CD4-positive, CD25-positive, alpha-beta regulatory T cell (primary cell): ENCODE measurements around the gene ARV1. TPM values are rescaled to one million over a fixed set of nuclear protein-coding genes. Genes with fewer than 3 reads are reported as not detected.
"Not testable (repeated sequence)": the region's sequence is repeated elsewhere in the genome, so short reads cannot be mapped to it uniquely, and the experiment has no call there.

ENCODE experiments used
- ATAC-seq, 2 donors: fragments of 150-1000 bp; cut with Tn5 transposase; one replicate each; pipeline ENCODE4 v1.10.0; 2021; ENCODE audit warnings: low read depth in 2 of 2, moderate number of reproducible peaks in 2 of 2, moderate library complexity in 1 of 2
- DNase-seq, 3 donors: peaks; one replicate each; pipeline versions ENCODE4 v3.0.0 to v3.0.0-alpha.2; 2012 to 2022; ENCODE audit warnings: mixed read lengths in 1 of 3
- H3K27ac ChIP-seq: one replicate; pipeline ENCODE4 v1.7.0; 2013; ENCODE audit warnings: mild to moderate bottlenecking, low read length; ENCODE audit not compliant: insufficient read depth, poor library complexity, severe bottlenecking
- H3K27me3 ChIP-seq: one replicate; pipeline ENCODE4 v1.7.0; 2013; ENCODE audit warnings: low read length; ENCODE audit not compliant: control insufficient read depth, insufficient read depth
- H3K36me3 ChIP-seq: one replicate; pipeline ENCODE4 v1.7.0; 2013; ENCODE audit warnings: mild to moderate bottlenecking, low read length, moderate library complexity; ENCODE audit not compliant: control insufficient read depth, insufficient read depth
- H3K4me1 ChIP-seq: 2 replicates; pipeline ENCODE4 v1.7.0; 2013; ENCODE audit warnings: mild to moderate bottlenecking, low read length; ENCODE audit not compliant: insufficient read depth, control insufficient read depth, poor library complexity, severe bottlenecking
- H3K4me3 ChIP-seq: one replicate; pipeline ENCODE4 v1.7.0; 2013; ENCODE audit warnings: low read depth, mild to moderate bottlenecking, low read length, moderate library complexity
- H3K9me3 ChIP-seq, 2 experiments: 1 replicate in 1 of 2; 2 replicates in 1 of 2; pipeline ENCODE4 v1.7.0; 2013; ENCODE audit warnings: low read length in 2 of 2, mild to moderate bottlenecking in 1 of 2, moderate library complexity in 1 of 2; ENCODE audit not compliant: control insufficient read depth in 2 of 2
- H3K27ac Mint-ChIP-seq, 3 donors: one replicate each; pipeline ENCODE4 v1.8.0; 2020 to 2022; ENCODE audit warnings: mild to moderate bottlenecking in 3 of 3, mixed read lengths in 3 of 3, moderate library complexity in 2 of 3
- H3K27me3 Mint-ChIP-seq: one replicate; pipeline ENCODE4 v1.8.0; 2022; ENCODE audit warnings: mild to moderate bottlenecking, mixed read lengths
- H3K36me3 Mint-ChIP-seq: one replicate; pipeline ENCODE4 v1.8.0; 2020; ENCODE audit warnings: mixed read lengths
- H3K4me1 Mint-ChIP-seq, 4 donors: one replicate each; pipeline ENCODE4 v1.8.0; 2020 to 2022; ENCODE audit warnings: mixed read lengths in 4 of 4, mild to moderate bottlenecking in 1 of 4
- H3K4me3 Mint-ChIP-seq, 4 donors: one replicate each; pipeline ENCODE4 v1.8.0; 2020 to 2022; ENCODE audit warnings: mild to moderate bottlenecking in 4 of 4, mixed read lengths in 4 of 4, moderate library complexity in 3 of 4
- H3K9me3 Mint-ChIP-seq, 7 donors: one replicate each; pipeline ENCODE4 v1.8.0; 2020 to 2022; ENCODE audit warnings: mixed read lengths in 7 of 7, mild to moderate bottlenecking in 3 of 7, moderate library complexity in 2 of 7
- polyA plus RNA-seq, 4 donors: library from polyadenylated mRNA; unstranded; fragments of 300-500 nt; fragmentation: Illumina TruSeq; gene quantifications; one replicate each; pipeline ENCODE4 v1.2.3, GENCODE V29; 2021
- total RNA-seq: library from RNA; stranded (reverse); gene quantifications from one replicate; pipeline ENCODE4 v1.2.3, GENCODE V29; 2022

The ARV1 gene
- total and polyA plus RNA-seq, 5 donors from 2014 or later: 6.8 to 41.6 (median 34.7) TPM

DNA sequence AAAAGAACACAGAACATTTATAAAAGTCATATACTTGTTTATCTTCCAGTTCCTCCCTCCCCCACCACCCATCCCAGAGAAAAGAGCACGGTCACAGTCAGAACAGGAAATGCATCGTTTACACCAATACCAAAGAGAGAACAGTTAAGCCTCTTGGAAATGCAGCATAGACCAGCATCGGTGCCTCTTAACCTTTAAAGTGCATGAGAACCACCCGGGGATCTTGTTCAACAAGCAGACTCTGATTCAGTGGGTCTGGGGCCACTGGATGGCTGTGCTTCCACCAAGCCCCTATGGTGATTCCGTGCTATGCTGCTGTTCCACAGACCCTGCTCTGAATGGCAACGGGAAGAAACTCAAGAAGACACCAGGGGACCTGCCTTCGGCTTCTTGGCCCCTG lies 41.9 kb downstream of the ARV1 start:
- no peak for ATAC-seq
- H3K4me3 Mint-ChIP-seq: peak overlapping the region in 1 of 4 donors; percentile 4

DNA sequence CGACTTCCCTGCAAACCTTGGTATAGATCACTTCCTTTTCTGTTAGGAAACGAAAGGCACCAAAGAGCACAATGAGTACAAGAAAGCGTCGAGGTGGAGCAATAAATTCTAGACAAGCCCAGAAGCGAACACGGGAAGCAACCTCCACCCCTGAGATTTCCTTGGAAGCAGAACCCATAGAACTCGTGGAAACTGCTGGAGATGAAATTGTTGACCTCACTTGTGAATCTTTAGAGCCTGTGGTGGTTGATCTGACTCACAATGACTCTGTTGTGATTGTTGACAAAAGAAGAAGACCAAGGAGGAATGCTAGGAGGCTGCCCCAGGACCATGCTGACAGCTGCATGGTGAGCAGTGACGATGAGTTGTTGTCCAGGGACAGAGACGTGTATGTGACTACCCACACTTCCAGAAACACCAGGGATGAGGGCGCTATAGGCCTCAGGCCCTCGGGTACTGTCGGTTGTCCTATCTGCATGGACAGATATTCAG lies 42.7 kb downstream of the ARV1 start:
- Mint-ChIP-seq H3K27ac (no peak overlapping the region), H3K27me3 (no peaks in the 10 kb centered on the region)

More for the DNA sequence above, 41.9 kb downstream of the ARV1 start:
- Histone ChIP-seq H3K4me1 (peaks cover 4% of the 10 kb centered on the region), H3K4me3 (no peak overlapping the region), H3K27me3 (no peaks in the 10 kb centered on the region), H3K9me3 (no peaks in the 10 kb centered on the region), H3K36me3 (no peaks in the 10 kb centered on the region), H3K27ac (no peak overlapping the region)
- peaks cover 0 to 10% (median 3%) of the 10 kb centered on the region in 4 donors for H3K4me1 Mint-ChIP-seq
- no peaks in the 10 kb centered on the region for H3K9me3 Mint-ChIP-seq
- peak overlapping the region in 2 of 3 donors; percentile 56 to 57 for H3K27ac Mint-ChIP-seq
- peaks cover 7% of the 10 kb centered on the region for H3K36me3 Mint-ChIP-seq
- peak in 1 of 3 donors; percentile 7 for DNase-seq
- H3K27me3 Mint-ChIP-seq: no peaks in the 10 kb centered on the region

DNA sequence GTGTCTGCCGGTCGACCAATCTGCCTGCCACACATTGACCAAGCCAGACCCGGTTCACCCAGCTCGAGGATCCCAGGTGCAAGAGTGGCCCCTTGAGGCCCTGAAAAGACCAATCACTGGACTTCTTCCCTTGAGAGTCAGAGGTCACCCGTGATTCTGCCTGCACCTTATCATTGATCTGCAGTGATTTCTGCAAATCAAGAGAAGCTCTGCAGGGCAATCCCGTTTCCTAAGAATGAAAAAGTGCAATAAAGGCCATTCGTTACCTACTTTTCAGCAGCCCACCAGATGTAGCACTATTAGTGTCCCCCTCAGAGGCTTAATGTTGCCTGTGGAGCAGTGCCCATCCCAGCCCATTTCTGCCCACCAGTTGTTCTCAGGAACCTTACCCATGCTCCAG lies 43.6 kb downstream of the ARV1 start:
- peaks cover 13% of the 10 kb centered on the region for H3K36me3 Mint-ChIP-seq
- ATAC-seq, H3K36me3 ChIP-seq, H3K27me3 Mint-ChIP-seq, H3K4me1 ChIP-seq, DNase-seq, H3K4me3 Mint-ChIP-seq, H3K9me3 Mint-ChIP-seq, H3K27ac Mint-ChIP-seq, H3K27ac ChIP-seq, H3K9me3 ChIP-seq, H3K4me1 Mint-ChIP-seq, H3K27me3 ChIP-seq, H3K4me3 ChIP-seq: not testable (repeated sequence)

More for the DNA sequence above, 42.7 kb downstream of the ARV1 start:
- H3K4me3 Mint-ChIP-seq: no peak overlapping the region
- peaks cover 13% of the 10 kb centered on the region for H3K36me3 Mint-ChIP-seq
- Histone ChIP-seq H3K9me3 (no peaks in the 10 kb centered on the region), H3K27me3 (no peaks in the 10 kb centered on the region), H3K4me1 (peaks cover 4% of the 10 kb centered on the region), H3K27ac (no peak overlapping the region), H3K36me3 (no peaks in the 10 kb centered on the region), H3K4me3 (no peak overlapping the region)
- DNase-seq (no peak), ATAC-seq (no peak)
- peaks cover 0 to 10% (median 3%) of the 10 kb centered on the region in 4 donors for H3K4me1 Mint-ChIP-seq
- no peaks in the 10 kb centered on the region for H3K9me3 Mint-ChIP-seq

DNA sequence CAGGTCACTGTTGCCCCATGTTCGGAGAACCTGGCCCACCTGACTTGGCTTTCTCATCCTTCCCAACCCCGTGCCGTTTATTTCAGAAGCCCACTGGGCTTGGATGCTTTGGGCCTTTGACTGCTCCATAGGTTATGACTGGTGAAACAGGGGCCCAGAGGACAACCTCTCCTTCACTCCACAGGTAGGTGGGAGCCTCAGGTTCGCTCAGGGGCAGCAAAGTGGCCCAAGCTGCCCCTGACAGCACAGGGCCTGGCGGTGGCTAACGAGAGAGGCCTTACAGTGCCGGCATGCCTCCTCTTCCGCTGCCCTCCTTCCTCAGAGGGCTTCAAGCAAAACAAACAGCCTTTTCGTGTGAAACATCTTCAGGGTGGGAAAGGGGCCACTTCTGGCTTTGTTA lies 44.3 kb downstream of the ARV1 start:
- H3K27me3 ChIP-seq: no peaks in the 10 kb centered on the region
- H3K27ac ChIP-seq: no peak overlapping the region
- no peaks in the 10 kb centered on the region for H3K9me3 Mint-ChIP-seq
- peaks cover 4% of the 10 kb centered on the region for H3K4me1 ChIP-seq
- peak overlapping the region in 1 of 3 donors; percentile 31 for H3K27ac Mint-ChIP-seq
- H3K27me3 Mint-ChIP-seq: no peaks in the 10 kb centered on the region
- no peaks in the 10 kb centered on the region for H3K9me3 ChIP-seq
- peaks cover 10% of the 10 kb centered on the region for H3K36me3 Mint-ChIP-seq
- H3K36me3 ChIP-seq: no peaks in the 10 kb centered on the region
- H3K4me1 Mint-ChIP-seq: peaks cover 0 to 12% (median 4%) of the 10 kb centered on the region in 4 donors
- DNase-seq (no peak), ATAC-seq (no peak)
- no peak overlapping the region for H3K4me3 Mint-ChIP-seq
- no peak overlapping the region for H3K4me3 ChIP-seq

DNA sequence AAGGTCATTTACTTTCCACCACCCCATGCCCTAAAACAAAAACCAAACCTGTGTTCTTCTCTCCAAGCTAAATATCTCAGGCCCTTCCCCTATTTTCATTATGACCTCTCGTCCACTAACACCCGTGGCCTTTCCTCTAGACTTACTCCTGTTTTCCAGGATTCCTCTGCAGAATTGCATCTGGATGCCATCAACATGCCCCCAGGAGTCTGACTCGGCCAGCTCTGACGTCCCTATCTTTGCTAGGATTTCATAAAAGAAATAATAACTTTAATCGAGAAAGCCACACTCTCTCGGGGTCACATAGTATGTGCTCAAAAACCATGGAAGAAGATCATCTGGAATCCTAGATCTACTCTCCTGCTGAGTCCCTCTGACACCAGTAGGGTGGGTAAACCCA lies 47.7 kb downstream of the ARV1 start:
- no peak overlapping the region for H3K27ac ChIP-seq
- peaks cover 0 to 12% (median 3%) of the 10 kb centered on the region in 4 donors for H3K4me1 Mint-ChIP-seq
- H3K9me3 Mint-ChIP-seq: no peaks in the 10 kb centered on the region
- H3K27me3 Mint-ChIP-seq: no peaks in the 10 kb centered on the region
- ATAC-seq (no peak), DNase-seq (no peak)
- H3K27ac Mint-ChIP-seq: no peak overlapping the region
- H3K4me1 ChIP-seq: no peaks in the 10 kb centered on the region
- no peak overlapping the region for H3K4me3 ChIP-seq
- H3K27me3 ChIP-seq: no peaks in the 10 kb centered on the region
- no peaks in the 10 kb centered on the region for H3K9me3 ChIP-seq
- H3K36me3 Mint-ChIP-seq: peaks cover 14% of the 10 kb centered on the region
- no peak overlapping the region for H3K4me3 Mint-ChIP-seq
- H3K36me3 ChIP-seq: no peaks in the 10 kb centered on the region

DNA sequence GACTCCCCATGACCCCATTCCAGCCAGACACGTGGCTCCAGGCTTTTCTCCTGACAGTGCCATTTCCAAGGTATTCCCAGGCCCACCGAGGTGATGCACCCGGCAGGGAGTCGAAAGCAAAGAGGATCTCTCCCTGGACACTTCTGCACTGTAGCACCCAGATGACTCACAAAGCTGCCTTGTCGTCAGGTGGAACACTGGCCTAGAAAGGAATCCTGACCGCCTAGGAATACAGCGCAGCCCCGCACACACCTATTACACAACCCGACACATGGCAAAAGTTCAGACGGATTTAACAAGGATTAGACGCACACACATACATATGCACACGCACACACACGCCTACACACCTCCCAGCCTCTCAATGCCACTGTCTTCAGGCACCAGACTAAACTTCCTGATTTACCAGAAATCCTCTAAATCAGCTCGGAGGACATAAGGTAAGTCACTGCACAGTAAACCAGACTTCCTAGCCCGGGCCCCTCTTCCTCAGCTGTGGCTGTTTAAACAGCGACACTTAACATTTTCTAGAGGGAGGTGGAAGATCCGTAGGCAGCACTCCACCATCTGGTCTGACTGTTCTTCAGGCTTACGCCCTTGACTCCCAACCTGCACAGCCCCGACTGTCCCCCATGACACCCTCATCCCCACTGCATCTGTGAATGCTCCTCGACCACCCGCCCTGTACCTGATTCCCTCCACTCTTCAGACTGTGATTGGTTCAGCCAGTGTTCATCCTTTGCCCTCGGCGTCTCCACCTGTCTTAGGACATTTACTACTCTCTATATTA lies 48.4 kb downstream of the ARV1 start:
- no peaks in the 10 kb centered on the region for H3K27me3 ChIP-seq
- no peaks in the 10 kb centered on the region for H3K9me3 ChIP-seq
- Mint-ChIP-seq H3K27ac (no peak overlapping the region), H3K27me3 (no peaks in the 10 kb centered on the region), H3K9me3 (no peaks in the 10 kb centered on the region), H3K4me3 (no peak overlapping the region), H3K4me1 (peaks cover 0 to 11% (median 3%) of the 10 kb centered on the region in 4 donors), H3K36me3 (peaks cover 14% of the 10 kb centered on the region)
- H3K27ac ChIP-seq: no peak overlapping the region
- no peaks in the 10 kb centered on the region for H3K4me1 ChIP-seq
- H3K36me3 ChIP-seq: no peaks in the 10 kb centered on the region
- no peak for DNase-seq
- H3K4me3 ChIP-seq: no peak overlapping the region
- no peak for ATAC-seq

DNA sequence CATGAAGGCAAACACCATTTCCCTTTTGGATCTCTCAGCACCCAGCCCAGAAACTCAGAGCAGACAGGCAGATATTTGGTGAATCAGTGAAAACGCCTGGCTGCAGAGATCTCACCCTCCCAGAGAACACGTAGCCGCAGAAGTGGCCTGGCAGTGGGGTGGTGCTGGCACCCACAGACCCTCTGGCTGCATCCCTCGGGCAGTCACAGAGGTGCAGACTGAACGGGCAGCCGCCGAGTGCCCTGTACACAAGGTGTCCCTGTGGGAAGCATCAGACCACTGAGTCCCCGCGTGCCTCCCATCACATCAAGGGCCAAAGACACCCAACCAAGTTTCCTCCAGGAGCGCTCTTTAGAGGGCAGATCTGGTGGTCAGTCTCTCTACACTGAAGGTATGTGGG lies 49.1 kb downstream of the ARV1 start:
- DNase-seq: no peak
- H3K4me3 Mint-ChIP-seq: no peak overlapping the region

DNA sequence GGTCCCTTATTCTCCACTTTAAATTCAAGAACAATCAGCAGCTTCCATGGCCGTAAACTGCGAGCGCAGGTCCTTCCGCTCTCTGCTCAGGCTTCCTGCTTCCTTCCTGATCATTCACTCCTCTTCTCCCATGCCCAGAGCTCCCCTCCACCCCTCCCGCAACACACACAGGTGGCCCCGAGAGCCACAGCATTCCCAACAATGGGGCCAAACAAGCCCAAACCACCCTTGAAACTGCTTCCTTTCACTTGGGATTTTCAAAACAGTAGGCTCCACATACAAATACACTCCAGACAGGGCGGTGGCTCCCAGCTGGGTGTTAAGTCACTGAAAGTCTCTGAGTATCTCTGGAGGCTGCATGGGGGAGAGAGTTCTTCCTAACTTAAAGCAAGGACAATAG lies 49.8 kb downstream of the ARV1 start:
- H3K27ac ChIP-seq: no peak overlapping the region
- no peaks in the 10 kb centered on the region for H3K9me3 ChIP-seq
- H3K27ac Mint-ChIP-seq: peak overlapping the region in 2 of 3 donors; percentile 51 to 52
- ATAC-seq (no peak), DNase-seq (no peak)
- no peaks in the 10 kb centered on the region for H3K27me3 Mint-ChIP-seq
- H3K4me1 Mint-ChIP-seq: peaks cover 0 to 9% (median 3%) of the 10 kb centered on the region in 4 donors
- peak overlapping the region in 1 of 4 donors; percentile 3 for H3K4me3 Mint-ChIP-seq
- H3K4me3 ChIP-seq: no peak overlapping the region
- no peaks in the 10 kb centered on the region for H3K36me3 ChIP-seq
- H3K36me3 Mint-ChIP-seq: peaks cover 14% of the 10 kb centered on the region
- H3K4me1 ChIP-seq: no peaks in the 10 kb centered on the region
- H3K9me3 Mint-ChIP-seq: no peaks in the 10 kb centered on the region
- H3K27me3 ChIP-seq: no peaks in the 10 kb centered on the region

More for the DNA sequence above, 49.1 kb downstream of the ARV1 start:
- H3K4me1 ChIP-seq: no peaks in the 10 kb centered on the region
- no peak overlapping the region for H3K27ac Mint-ChIP-seq
- H3K36me3 Mint-ChIP-seq: peaks cover 14% of the 10 kb centered on the region
- H3K36me3 ChIP-seq: no peaks in the 10 kb centered on the region
- H3K4me3 ChIP-seq: no peak overlapping the region
- no peaks in the 10 kb centered on the region for H3K9me3 Mint-ChIP-seq
- no peaks in the 10 kb centered on the region for H3K27me3 ChIP-seq
- no peaks in the 10 kb centered on the region for H3K27me3 Mint-ChIP-seq
- no peak overlapping the region for H3K27ac ChIP-seq
- no peaks in the 10 kb centered on the region for H3K9me3 ChIP-seq
- H3K4me1 Mint-ChIP-seq: peaks cover 0 to 10% (median 3%) of the 10 kb centered on the region in 4 donors
- no peak for ATAC-seq
